Activated CD8-positive, alpha-beta memory T cell treated with anti-CD3 and anti-CD28 coated beads for 24 hours (primary cell): ENCODE results near the gene GALK2.

Source experiments
- DNase-seq: peaks from one replicate; pipeline ENCODE4 v3.0.0-alpha.2; 2020

GALK2 gene

DNA sequence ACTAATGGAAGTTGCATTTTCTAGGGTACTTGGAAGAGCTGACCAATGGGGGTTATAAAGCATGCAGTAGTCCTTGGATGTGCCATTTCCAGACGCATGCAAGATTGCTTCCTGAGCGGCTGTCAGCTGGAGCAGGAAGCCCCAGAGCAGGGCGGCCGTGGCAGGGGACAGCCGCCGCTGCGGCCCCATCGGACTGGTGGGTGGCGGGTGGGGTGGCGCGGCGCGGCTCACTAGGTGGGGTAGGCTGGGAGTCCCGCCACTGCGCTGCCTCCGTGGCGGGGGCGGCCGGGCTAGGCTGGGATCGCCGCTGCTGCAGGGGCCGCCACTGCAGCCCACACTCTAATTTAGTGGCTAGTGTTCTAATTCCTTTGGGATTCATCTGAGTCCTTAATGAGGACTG, 196.4 kb downstream of the GALK2 start:
- no peak for DNase-seq

DNA sequence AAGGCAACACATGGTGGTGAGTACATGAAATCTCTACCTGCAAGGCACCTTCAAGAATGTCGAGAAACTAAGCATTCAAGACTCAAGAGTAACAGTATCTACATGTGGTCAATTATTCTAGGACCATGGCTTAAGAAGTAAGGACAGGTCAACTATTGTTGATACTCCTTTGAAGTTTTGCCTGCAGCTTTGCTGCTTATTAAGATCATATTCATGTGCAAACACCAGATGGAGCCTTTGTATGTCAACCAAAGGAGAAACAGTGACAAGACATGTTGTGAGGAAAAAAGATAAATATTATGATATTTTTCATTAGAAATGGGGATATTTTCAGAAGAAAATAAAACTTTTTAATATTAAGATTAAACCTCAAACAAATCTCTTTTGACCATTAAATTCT, 200.7 kb downstream of the GALK2 start:
- DNase-seq: no peak

DNA sequence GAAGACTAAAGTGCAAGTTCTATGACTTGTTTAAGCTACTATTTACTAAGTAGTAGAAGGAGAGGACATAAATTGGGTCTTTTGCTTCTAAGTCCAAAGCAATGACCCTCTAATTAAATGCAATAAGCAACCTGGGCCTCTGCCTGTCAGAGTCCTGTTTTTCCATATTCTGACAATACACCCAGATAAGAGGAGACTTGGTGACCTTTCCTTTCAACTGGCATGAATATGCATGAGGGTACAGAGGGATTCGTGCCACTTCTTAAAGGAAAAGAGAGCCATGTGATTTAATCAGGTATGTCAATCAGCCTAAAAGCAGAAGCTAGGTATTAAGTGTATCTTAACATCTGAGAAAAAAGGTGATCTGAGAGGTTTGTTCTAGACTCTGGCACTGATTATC, 202.3 kb downstream of the GALK2 start:
- no peak for DNase-seq

- no peak for DNase-seq
Measured at GRCh38 chr15:49379996-49380395, 209.9 kb downstream of the GALK2 start.

- no peak for DNase-seq
Measured at GRCh38 chr15:49380912-49381311, 210.9 kb downstream of the GALK2 start.
